Measurements from ENCODE around the gene TSPAN15.

- no peak for TF ChIP-seq CTCF (IDR thresholded peaks at IDR 0.05)
- no peak for TF ChIP-seq POLR2A (IDR thresholded peaks at IDR 0.05)
These were observed 43.6 kb downstream of the TSPAN15 start for GRCh38 chr10:69494626-69495558.

All from testis (tissue), 2 donors.